SK-N-SH treated with all-trans-retinoic acid at 6 μM for 48 hours (cell line): ENCODE results near the gene PARL.

Experiments
- ATAC-seq: fragments of 200-7000 bp; cut with Tn5 transposase; 3 replicates; pipeline ENCODE4 v1.9.1; 2020; ENCODE audit warnings: mild to moderate bottlenecking, moderate library complexity
- ARNTL ChIP-seq: fragments of 450-650 bp; formaldehyde crosslinking; IDR thresholded peaks from 2 replicates; pipeline ENCODE4 v1.5.0; 2020; ENCODE audit warnings: low read depth, mild to moderate bottlenecking, moderate library complexity, borderline replicate concordance
- BACH2 ChIP-seq: fragments of 250-450 bp; sonication (Bioruptor Pico); IDR thresholded peaks from 2 replicates; pipeline ENCODE4 v1.9.0; 2021; ENCODE audit warnings: mild to moderate bottlenecking, borderline replicate concordance
- CSDC2 ChIP-seq: fragments of 250-450 bp; sonication (Bioruptor Pico); IDR thresholded peaks from 2 replicates; pipeline ENCODE4 v1.5.0; 2020; ENCODE audit warnings: mild to moderate bottlenecking, moderate library complexity
- ESRRG ChIP-seq: fragments of 250-450 bp; sonication (Bioruptor Pico); IDR thresholded peaks from 2 replicates; pipeline ENCODE4 v1.6.1; 2021; ENCODE audit warnings: mild to moderate bottlenecking
- GLIS3 ChIP-seq: fragments of 250-450 bp; sonication (Bioruptor Pico); IDR thresholded peaks from 2 replicates; pipeline ENCODE4 v1.5.0; 2020; ENCODE audit warnings: mild to moderate bottlenecking, moderate library complexity
- ISL1 ChIP-seq: fragments of 250-450 bp; sonication (Bioruptor Pico); IDR thresholded peaks from 2 replicates; pipeline ENCODE4 v2.1.2; 2022; ENCODE audit warnings: mild to moderate bottlenecking, moderate library complexity
- OSR1 ChIP-seq: fragments of 250-450 bp; sonication (Bioruptor Pico); IDR thresholded peaks from 2 replicates; pipeline ENCODE4 v1.8.0; 2022; ENCODE audit warnings: moderate library complexity, mild to moderate bottlenecking, inconsistent platforms
- PATZ1 ChIP-seq: fragments of 250-450 bp; sonication (Bioruptor Pico); IDR thresholded peaks from 2 replicates; pipeline ENCODE4 v1.8.0; 2020; ENCODE audit warnings: mild to moderate bottlenecking, moderate library complexity, borderline replicate concordance
- PPARA ChIP-seq: fragments of 250-450 bp; sonication (Bioruptor Pico); IDR thresholded peaks from 2 replicates; pipeline ENCODE4 v1.5.0; 2020; ENCODE audit warnings: mild to moderate bottlenecking, borderline replicate concordance
- RARB ChIP-seq: fragments of 250-450 bp; sonication (Bioruptor Pico); IDR thresholded peaks from 2 replicates; pipeline ENCODE4 v1.8.0; 2021; ENCODE audit warnings: mild to moderate bottlenecking, moderate library complexity
- SNAI2 ChIP-seq: fragments of 250-450 bp; sonication (Bioruptor Pico); IDR thresholded peaks from 2 replicates; pipeline ENCODE4 v1.5.0; 2020; ENCODE audit warnings: mild to moderate bottlenecking, moderate library complexity
- TCF4 ChIP-seq: fragments of 250-450 bp; sonication (Bioruptor Pico); IDR thresholded peaks from 2 replicates; pipeline ENCODE4 v1.8.0; 2021; ENCODE audit warnings: mild to moderate bottlenecking, moderate library complexity, borderline replicate concordance
- TOX ChIP-seq: fragments of 250-450 bp; sonication (Bioruptor Pico); IDR thresholded peaks from 2 replicates; pipeline ENCODE4 v1.8.0; 2021; ENCODE audit warnings: mild to moderate bottlenecking, moderate library complexity, borderline replicate concordance
- ZC3H10 ChIP-seq: fragments of 250-450 bp; sonication (Bioruptor Pico); IDR thresholded peaks from 2 replicates; pipeline ENCODE4 v1.5.1; 2021; ENCODE audit warnings: mild to moderate bottlenecking, moderate library complexity
- ZFP3 ChIP-seq: fragments of 250-450 bp; sonication (Bioruptor Pico); IDR thresholded peaks from 2 replicates; pipeline ENCODE4 v1.5.0; 2020; ENCODE audit warnings: mild to moderate bottlenecking, moderate library complexity
- ZFP30 ChIP-seq: fragments of 450-650 bp; formaldehyde crosslinking; IDR thresholded peaks from 2 replicates; pipeline ENCODE4 v1.5.0; 2022; ENCODE audit warnings: mild to moderate bottlenecking, moderate library complexity
- ZNF565 ChIP-seq: fragments of 450-650 bp; formaldehyde crosslinking; conservative IDR thresholded peaks from 2 replicates; pipeline ENCODE4 v1.5.0; 2020; ENCODE audit warnings: low read depth, mild to moderate bottlenecking, moderate library complexity
- ZNF70 ChIP-seq: fragments of 450-650 bp; formaldehyde crosslinking; IDR thresholded peaks from 2 replicates; pipeline ENCODE4 v1.5.0; 2020; ENCODE audit warnings: mild to moderate bottlenecking, moderate library complexity
- ZNF8 ChIP-seq: fragments of 450-650 bp; formaldehyde crosslinking; IDR thresholded peaks from 2 replicates; pipeline ENCODE4 v1.5.0; 2020; ENCODE audit warnings: mild to moderate bottlenecking, moderate library complexity
- TF ChIP-seq, protein P1 (sequence below): fragments of 250-450 bp; sonication (Bioruptor Pico); IDR thresholded peaks from 2 replicates; pipeline ENCODE4 v1.5.1; 2020; ENCODE audit warnings: low read depth, mild to moderate bottlenecking, moderate library complexity
- TF ChIP-seq, protein P2 (sequence below): fragments of 250-450 bp; sonication (Bioruptor Pico); IDR thresholded peaks from 2 replicates; pipeline ENCODE4 v1.8.0; 2021; ENCODE audit warnings: low read depth, mild to moderate bottlenecking, moderate library complexity, borderline replicate concordance

PARL gene

DNA sequence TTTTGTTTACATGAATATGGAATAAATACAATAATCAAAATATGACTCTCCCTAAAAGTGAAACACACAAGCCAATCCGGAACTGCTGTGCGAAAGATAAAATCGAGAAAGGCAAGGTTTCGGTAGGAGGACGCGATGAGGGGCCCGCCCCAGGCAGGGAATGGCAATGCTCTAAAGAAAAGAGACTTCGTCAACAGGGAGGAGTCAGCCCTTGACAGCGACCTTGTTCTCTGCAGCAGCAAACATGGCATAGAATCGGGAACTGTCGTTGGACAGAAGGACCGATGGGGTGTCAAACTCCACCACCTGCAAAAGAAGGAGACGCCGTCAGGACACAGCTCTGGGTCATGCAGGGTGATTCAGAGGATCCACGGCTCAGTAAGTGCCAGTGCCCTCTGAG is 36.4 kb upstream of the PARL start:
- ATAC-seq = no peak
- TF ChIP-seq, protein P1, sequence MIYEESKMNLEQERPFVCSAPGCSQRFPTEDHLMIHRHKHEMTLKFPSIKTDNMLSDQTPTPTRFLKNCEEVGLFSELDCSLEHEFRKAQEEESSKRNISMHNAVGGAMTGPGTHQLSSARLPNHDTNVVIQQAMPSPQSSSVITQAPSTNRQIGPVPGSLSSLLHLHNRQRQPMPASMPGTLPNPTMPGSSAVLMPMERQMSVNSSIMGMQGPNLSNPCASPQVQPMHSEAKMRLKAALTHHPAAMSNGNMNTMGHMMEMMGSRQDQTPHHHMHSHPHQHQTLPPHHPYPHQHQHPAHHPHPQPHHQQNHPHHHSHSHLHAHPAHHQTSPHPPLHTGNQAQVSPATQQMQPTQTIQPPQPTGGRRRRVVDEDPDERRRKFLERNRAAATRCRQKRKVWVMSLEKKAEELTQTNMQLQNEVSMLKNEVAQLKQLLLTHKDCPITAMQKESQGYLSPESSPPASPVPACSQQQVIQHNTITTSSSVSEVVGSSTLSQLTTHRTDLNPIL (CRISPR knock-in tag) = no peak
- TF ChIP-seq GLIS3 = no peak
- no peak for TF ChIP-seq ESRRG (CRISPR knock-in tag)

GRCh38 chr3:183920416-183920815 is 35.7 kb upstream of the PARL start:
- no peak for ATAC-seq
- TF ChIP-seq GLIS3 = no peak
- TF ChIP-seq SNAI2 (CRISPR knock-in tag) = no peak
- no peak for TF ChIP-seq OSR1 (CRISPR knock-in tag)
- TF ChIP-seq ZC3H10 = no peak
- TF ChIP-seq ZNF70 (CRISPR knock-in tag) = no peak
- no peak for TF ChIP-seq RARB
- no peak for TF ChIP-seq ISL1 (CRISPR knock-in tag)
- no peak for TF ChIP-seq TOX (CRISPR knock-in tag)

- no peak for ATAC-seq
- TF ChIP-seq ARNTL (CRISPR knock-in tag) (no peak), ZNF70 (CRISPR knock-in tag) (no peak), TCF4 (CRISPR knock-in tag) (no peak), ZNF8 (CRISPR knock-in tag) (no peak), ZNF565 (CRISPR knock-in tag) (no peak), ZFP30 (CRISPR knock-in tag) (no peak)
These were observed 33.5 kb upstream of the PARL start for GRCh38 chr3:183918178-183918577.

GRCh38 chr3:183917776-183918175 is 33.1 kb upstream of the PARL start:
- ATAC-seq = no peak
- TF ChIP-seq RARB = no peak
- TF ChIP-seq ISL1 (CRISPR knock-in tag) = no peak
- TF ChIP-seq ZNF565 (CRISPR knock-in tag) = no peak
- no peak for TF ChIP-seq CSDC2
- no peak for TF ChIP-seq TOX (CRISPR knock-in tag)
- TF ChIP-seq OSR1 (CRISPR knock-in tag) = no peak
- TF ChIP-seq, protein P1 (CRISPR knock-in tag) = no peak
- no peak for TF ChIP-seq ZNF8 (CRISPR knock-in tag)
- TF ChIP-seq GLIS3 = no peak
- TF ChIP-seq SNAI2 (CRISPR knock-in tag) = no peak
- no peak for TF ChIP-seq TCF4 (CRISPR knock-in tag)
- TF ChIP-seq, protein P2, sequence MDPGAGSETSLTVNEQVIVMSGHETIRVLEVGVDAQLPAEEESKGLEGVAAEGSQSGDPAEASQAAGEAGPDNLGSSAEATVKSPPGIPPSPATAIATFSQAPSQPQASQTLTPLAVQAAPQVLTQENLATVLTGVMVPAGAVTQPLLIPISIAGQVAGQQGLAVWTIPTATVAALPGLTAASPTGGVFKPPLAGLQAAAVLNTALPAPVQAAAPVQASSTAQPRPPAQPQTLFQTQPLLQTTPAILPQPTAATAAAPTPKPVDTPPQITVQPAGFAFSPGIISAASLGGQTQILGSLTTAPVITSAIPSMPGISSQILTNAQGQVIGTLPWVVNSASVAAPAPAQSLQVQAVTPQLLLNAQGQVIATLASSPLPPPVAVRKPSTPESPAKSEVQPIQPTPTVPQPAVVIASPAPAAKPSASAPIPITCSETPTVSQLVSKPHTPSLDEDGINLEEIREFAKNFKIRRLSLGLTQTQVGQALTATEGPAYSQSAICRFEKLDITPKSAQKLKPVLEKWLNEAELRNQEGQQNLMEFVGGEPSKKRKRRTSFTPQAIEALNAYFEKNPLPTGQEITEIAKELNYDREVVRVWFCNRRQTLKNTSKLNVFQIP (CRISPR knock-in tag) = no peak
- no peak for TF ChIP-seq PATZ1
- no peak for TF ChIP-seq ESRRG (CRISPR knock-in tag)
- no peak for TF ChIP-seq ZFP3 (CRISPR knock-in tag)
- no peak for TF ChIP-seq ZFP30 (CRISPR knock-in tag)
- TF ChIP-seq, all 23 proteins: peak for 0

DNA sequence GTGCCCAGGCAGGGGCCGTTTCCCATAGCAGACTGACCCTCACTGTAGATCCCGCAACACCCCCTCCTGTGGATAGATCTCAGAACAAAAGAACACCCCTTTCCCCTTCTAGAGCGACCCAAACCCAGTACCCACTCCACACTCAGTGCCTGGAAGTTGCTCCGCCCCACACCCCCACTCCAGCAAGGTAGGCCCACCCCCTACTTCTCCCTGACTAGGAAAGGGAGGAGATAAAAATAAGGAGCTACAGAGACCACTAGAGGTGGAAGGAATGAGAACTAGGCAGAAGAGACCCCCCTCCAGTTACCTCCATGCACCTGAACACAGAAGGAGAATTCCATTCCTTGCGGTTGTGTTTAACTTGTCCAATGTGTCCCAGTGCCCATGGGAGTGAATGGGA is 30.2 kb upstream of the PARL start:
- ATAC-seq = no peak
- TF ChIP-seq CSDC2 = no peak
- no peak for TF ChIP-seq ZNF70 (CRISPR knock-in tag)
- TF ChIP-seq PATZ1 = no peak
- no peak for TF ChIP-seq BACH2
- no peak for TF ChIP-seq SNAI2 (CRISPR knock-in tag)
- TF ChIP-seq ZNF565 (CRISPR knock-in tag) = no peak
- TF ChIP-seq PPARA = no peak
